HEK293 (cell line): ENCODE data around the gene CETP.

ENCODE experiments used
- CTCF ChIA-PET: fragments of 350-600 bp; formaldehyde crosslinking; extraction: SDS; loops from one replicate; lab custom pipeline; 2021; ENCODE audit warnings: antibody characterized with exemption; lab: Yijun Ruan, JAX
- POLR2A ChIA-PET: fragments of 300-600 bp; formaldehyde crosslinking; extraction: SDS; loops from one replicate; lab custom pipeline; 2020; ENCODE audit warnings: antibody characterized with exemption, inconsistent platforms; lab: Yijun Ruan, JAX
- H3K27ac ChIP-seq: fragments of 200-500 bp; sonication (Bioruptor generic); 2 replicates; pipeline ENCODE4 v1.5.1; 2014; ENCODE audit warnings: low read depth, low read length, control low read depth, inconsistent platforms; ENCODE audit errors: extremely low read depth
- H3K36me3 ChIP-seq, 2 experiments: fragments of 200-500 bp in 1 of 2; sonication (Bioruptor generic) in 1 of 2; 1 replicate in 1 of 2; 2 replicates in 1 of 2; pipeline ENCODE4 v1.5.1; 2014 to 2017; ENCODE audit warnings: inconsistent platforms in 2 of 2, low read length in 2 of 2; ENCODE audit not compliant: control insufficient read depth in 2 of 2, insufficient read depth in 1 of 2
- H3K4me1 ChIP-seq: fragments of 200-500 bp; sonication (Bioruptor generic); 2 replicates; pipeline ENCODE4 v1.5.1; 2014; ENCODE audit warnings: mild to moderate bottlenecking, low read length, inconsistent platforms; ENCODE audit not compliant: control insufficient read depth, insufficient read depth
- H3K4me3 ChIP-seq: 2 replicates; pipeline ENCODE4 v1.5.1; 2011; ENCODE audit warnings: low read depth, mild to moderate bottlenecking, control low read depth, low read length, moderate library complexity
- H3K9me3 ChIP-seq: fragments of 200-500 bp; sonication (Bioruptor generic); 2 replicates; pipeline ENCODE4 v1.5.1; 2014; ENCODE audit warnings: low read depth, low read length, inconsistent platforms; ENCODE audit not compliant: control insufficient read depth, insufficient read depth
- KLF16 ChIP-seq: fragments of 450-650 bp; formaldehyde crosslinking; IDR thresholded peaks from 2 replicates; pipeline ENCODE4 v1.5.1; 2017; ENCODE audit warnings: missing biosample characterization, missing genetic modification characterization
- PRDM2 ChIP-seq: fragments of 450-650 bp; formaldehyde crosslinking; IDR thresholded peaks from 2 replicates; pipeline ENCODE4 v1.5.1; 2016; ENCODE audit warnings: missing biosample characterization, missing genetic modification characterization, borderline replicate concordance
- REPIN1 ChIP-seq: fragments of 450-650 bp; formaldehyde crosslinking; IDR thresholded peaks from 2 replicates; pipeline ENCODE4 v1.5.1; 2017; ENCODE audit warnings: missing biosample characterization, missing genetic modification characterization, low read depth
- TCF7L2 ChIP-seq: IDR thresholded peaks from 2 replicates; pipeline ENCODE4 v1.6.1; 2011; ENCODE audit warnings: low read depth, mild to moderate bottlenecking, inconsistent platforms, low read length, moderate library complexity, borderline replicate concordance
- ZBTB21 ChIP-seq: fragments of 450-650 bp; formaldehyde crosslinking; IDR thresholded peaks from 2 replicates; pipeline ENCODE4 v1.5.1; 2017; ENCODE audit warnings: missing biosample characterization, missing genetic modification characterization
- ZIC2 ChIP-seq: fragments of 450-650 bp; formaldehyde crosslinking; IDR thresholded peaks from 2 replicates; pipeline ENCODE4 v1.5.1; 2016; ENCODE audit warnings: missing biosample characterization, missing genetic modification characterization
- ZNF140 ChIP-seq: fragments of 450-650 bp; formaldehyde crosslinking; IDR thresholded peaks from 2 replicates; pipeline ENCODE4 v1.5.1; 2016; ENCODE audit warnings: missing biosample characterization, missing genetic modification characterization
- ZNF155 ChIP-seq: fragments of 450-650 bp; formaldehyde crosslinking; IDR thresholded peaks from 2 replicates; pipeline ENCODE4 v1.5.1; 2016; ENCODE audit warnings: missing biosample characterization, missing genetic modification characterization
- ZNF175 ChIP-seq: fragments of 450-650 bp; formaldehyde crosslinking; IDR thresholded peaks from 2 replicates; pipeline ENCODE4 v1.5.1; 2016; ENCODE audit warnings: missing biosample characterization, missing genetic modification characterization
- ZNF324 ChIP-seq: fragments of 450-650 bp; formaldehyde crosslinking; IDR thresholded peaks from 2 replicates; pipeline ENCODE4 v1.5.1; 2016; ENCODE audit warnings: missing biosample characterization, missing genetic modification characterization
- ZNF510 ChIP-seq: fragments of 450-650 bp; formaldehyde crosslinking; IDR thresholded peaks from 2 replicates; pipeline ENCODE4 v1.5.1; 2018; ENCODE audit warnings: mild to moderate bottlenecking, missing genetic modification characterization, missing biosample characterization; ENCODE audit not compliant: insufficient replicate concordance
- ZNF514 ChIP-seq: fragments of 450-650 bp; formaldehyde crosslinking; IDR thresholded peaks from 2 replicates; pipeline ENCODE4 v1.5.1; 2016; ENCODE audit warnings: missing biosample characterization, missing genetic modification characterization
- ZNF623 ChIP-seq: fragments of 450-650 bp; formaldehyde crosslinking; IDR thresholded peaks from 2 replicates; pipeline ENCODE4 v1.5.1; 2016; ENCODE audit warnings: missing biosample characterization, missing genetic modification characterization
- ZNF645 ChIP-seq: fragments of 450-650 bp; formaldehyde crosslinking; IDR thresholded peaks from 2 replicates; pipeline ENCODE4; 2016; ENCODE audit warnings: missing biosample characterization, missing genetic modification characterization
- ZNF658 ChIP-seq: fragments of 450-650 bp; formaldehyde crosslinking; IDR thresholded peaks from 2 replicates; pipeline ENCODE4; 2016; ENCODE audit warnings: missing biosample characterization, missing genetic modification characterization
- ZNF707 ChIP-seq: fragments of 450-650 bp; formaldehyde crosslinking; IDR thresholded peaks from 2 replicates; pipeline ENCODE4 v1.5.1; 2016; ENCODE audit warnings: missing biosample characterization, missing genetic modification characterization
- ZNF792 ChIP-seq: fragments of 450-650 bp; formaldehyde crosslinking; IDR thresholded peaks from 2 replicates; pipeline ENCODE4 v1.5.1; 2016; ENCODE audit warnings: missing biosample characterization, missing genetic modification characterization
- TF ChIP-seq, protein P1 (sequence below): fragments of 450-650 bp; formaldehyde crosslinking; IDR thresholded peaks from 2 replicates; pipeline ENCODE4 v1.5.1; 2016; ENCODE audit warnings: missing biosample characterization, missing genetic modification characterization
- TF ChIP-seq, protein P2 (sequence below): fragments of 450-650 bp; formaldehyde crosslinking; IDR thresholded peaks from 2 replicates; pipeline ENCODE4 v1.5.1; 2017; ENCODE audit warnings: missing biosample characterization, missing genetic modification characterization
- TF ChIP-seq, protein P3 (sequence below): fragments of 450-650 bp; formaldehyde crosslinking; conservative IDR thresholded peaks from 2 replicates; pipeline ENCODE4 v1.5.1; 2016; ENCODE audit warnings: low read depth, missing biosample characterization, missing genetic modification characterization

CETP gene

DNA sequence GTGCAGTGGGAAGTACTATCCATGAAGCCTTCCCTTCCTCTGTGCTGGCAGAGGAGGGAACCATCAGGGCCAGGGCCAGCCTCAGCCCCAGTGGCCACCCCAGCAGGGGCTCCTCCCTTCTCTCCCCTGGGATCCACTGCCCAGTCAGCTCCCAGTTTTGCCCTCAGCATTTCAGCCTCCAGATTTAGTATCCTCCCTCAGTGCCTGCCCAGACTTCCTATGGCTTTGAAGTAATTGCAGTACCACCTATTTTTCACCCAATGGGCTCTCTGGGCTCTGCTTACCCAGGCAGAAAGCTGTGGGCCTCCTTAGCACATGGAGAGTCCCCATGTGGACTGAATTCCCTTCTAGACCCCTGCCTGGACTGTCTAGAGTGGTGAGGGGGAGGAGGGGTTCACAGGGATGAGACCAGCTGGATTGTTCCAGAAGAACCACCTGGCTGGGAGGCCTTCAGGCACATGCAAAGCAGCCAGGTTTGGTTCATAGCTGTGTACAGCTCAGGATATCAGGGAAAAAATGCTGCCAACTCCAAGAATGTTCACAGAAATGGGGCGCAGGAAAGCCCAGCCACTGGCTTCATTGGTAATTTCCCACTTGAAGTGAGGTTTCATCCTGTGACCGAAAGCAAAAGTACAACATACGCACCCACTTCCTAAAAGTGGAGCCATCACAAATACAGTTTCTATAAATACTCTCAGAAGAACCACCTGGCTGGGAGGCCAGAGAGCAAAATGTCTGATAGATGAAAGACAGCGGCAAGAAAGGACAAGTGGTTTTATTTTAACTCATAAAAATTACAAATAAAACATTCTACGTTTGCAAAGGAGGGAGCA lies 45.0 kb upstream of the CETP start:
- no peak overlapping the region for H3K27ac ChIP-seq
- CTCF ChIA-PET: no interaction called here
- POLR2A ChIA-PET: no interaction called here
- TF ChIP-seq ZNF155 (tag by site-specific recombination): no peak
- peak; percentile 64 for TF ChIP-seq ZIC2
- no peaks in the 10 kb centered on the region for H3K9me3 ChIP-seq
- H3K4me1 ChIP-seq: no peaks in the 10 kb centered on the region
- H3K4me3 ChIP-seq: no peak overlapping the region
- H3K36me3 ChIP-seq: no peaks in the 10 kb centered on the region

GRCh38 chr16:56918467-56919012 lies 43.2 kb upstream of the CETP start:
- POLR2A ChIA-PET: interaction anchor here (1.3 kb wide), 1 partner anchor 13 kb away, joined by 11 read pairs; the partner anchor contains the start of gene HERPUD1
- H3K36me3 ChIP-seq: no peaks in the 10 kb centered on the region
- H3K4me1 ChIP-seq: no peaks in the 10 kb centered on the region
- H3K4me3 ChIP-seq: no peak overlapping the region
- no peak overlapping the region for H3K27ac ChIP-seq
- no peaks in the 10 kb centered on the region for H3K9me3 ChIP-seq
- CTCF ChIA-PET: interaction anchor here (1.0 kb wide), 1 partner anchor 19 kb away, joined by 4 read pairs; no protein-coding TSS in a partner anchor
- TF ChIP-seq ZBTB21 (tag by site-specific recombination): no peak
- no peak for TF ChIP-seq REPIN1 (tag by site-specific recombination)
- no peak for TF ChIP-seq KLF16 (tag by site-specific recombination)
- TF ChIP-seq ZNF510: no peak
- no peak for TF ChIP-seq ZNF623
- TF ChIP-seq ZNF324 (tag by site-specific recombination): no peak
- no peak for TF ChIP-seq ZNF175 (tag by site-specific recombination)
- TF ChIP-seq ZNF792 (tag by site-specific recombination): no peak
- TF ChIP-seq ZNF140 (tag by site-specific recombination): no peak
- TF ChIP-seq ZNF707: no peak
- TF ChIP-seq, protein P1, sequence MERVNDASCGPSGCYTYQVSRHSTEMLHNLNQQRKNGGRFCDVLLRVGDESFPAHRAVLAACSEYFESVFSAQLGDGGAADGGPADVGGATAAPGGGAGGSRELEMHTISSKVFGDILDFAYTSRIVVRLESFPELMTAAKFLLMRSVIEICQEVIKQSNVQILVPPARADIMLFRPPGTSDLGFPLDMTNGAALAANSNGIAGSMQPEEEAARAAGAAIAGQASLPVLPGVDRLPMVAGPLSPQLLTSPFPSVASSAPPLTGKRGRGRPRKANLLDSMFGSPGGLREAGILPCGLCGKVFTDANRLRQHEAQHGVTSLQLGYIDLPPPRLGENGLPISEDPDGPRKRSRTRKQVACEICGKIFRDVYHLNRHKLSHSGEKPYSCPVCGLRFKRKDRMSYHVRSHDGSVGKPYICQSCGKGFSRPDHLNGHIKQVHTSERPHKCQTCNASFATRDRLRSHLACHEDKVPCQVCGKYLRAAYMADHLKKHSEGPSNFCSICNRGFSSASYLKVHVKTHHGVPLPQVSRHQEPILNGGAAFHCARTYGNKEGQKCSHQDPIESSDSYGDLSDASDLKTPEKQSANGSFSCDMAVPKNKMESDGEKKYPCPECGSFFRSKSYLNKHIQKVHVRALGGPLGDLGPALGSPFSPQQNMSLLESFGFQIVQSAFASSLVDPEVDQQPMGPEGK (tag by site-specific recombination): no peak
- TF ChIP-seq PRDM2 (tag by site-specific recombination): no peak
- TF ChIP-seq ZNF658 (tag by site-specific recombination): no peak
- no peak for TF ChIP-seq ZNF645
- TF ChIP-seq, protein P2, sequence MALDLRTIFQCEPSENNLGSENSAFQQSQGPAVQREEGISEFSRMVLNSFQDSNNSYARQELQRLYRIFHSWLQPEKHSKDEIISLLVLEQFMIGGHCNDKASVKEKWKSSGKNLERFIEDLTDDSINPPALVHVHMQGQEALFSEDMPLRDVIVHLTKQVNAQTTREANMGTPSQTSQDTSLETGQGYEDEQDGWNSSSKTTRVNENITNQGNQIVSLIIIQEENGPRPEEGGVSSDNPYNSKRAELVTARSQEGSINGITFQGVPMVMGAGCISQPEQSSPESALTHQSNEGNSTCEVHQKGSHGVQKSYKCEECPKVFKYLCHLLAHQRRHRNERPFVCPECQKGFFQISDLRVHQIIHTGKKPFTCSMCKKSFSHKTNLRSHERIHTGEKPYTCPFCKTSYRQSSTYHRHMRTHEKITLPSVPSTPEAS (tag by site-specific recombination): no peak
- TF ChIP-seq TCF7L2: no peak
- no peak for TF ChIP-seq ZNF514 (tag by site-specific recombination)
- TF ChIP-seq, protein P3, sequence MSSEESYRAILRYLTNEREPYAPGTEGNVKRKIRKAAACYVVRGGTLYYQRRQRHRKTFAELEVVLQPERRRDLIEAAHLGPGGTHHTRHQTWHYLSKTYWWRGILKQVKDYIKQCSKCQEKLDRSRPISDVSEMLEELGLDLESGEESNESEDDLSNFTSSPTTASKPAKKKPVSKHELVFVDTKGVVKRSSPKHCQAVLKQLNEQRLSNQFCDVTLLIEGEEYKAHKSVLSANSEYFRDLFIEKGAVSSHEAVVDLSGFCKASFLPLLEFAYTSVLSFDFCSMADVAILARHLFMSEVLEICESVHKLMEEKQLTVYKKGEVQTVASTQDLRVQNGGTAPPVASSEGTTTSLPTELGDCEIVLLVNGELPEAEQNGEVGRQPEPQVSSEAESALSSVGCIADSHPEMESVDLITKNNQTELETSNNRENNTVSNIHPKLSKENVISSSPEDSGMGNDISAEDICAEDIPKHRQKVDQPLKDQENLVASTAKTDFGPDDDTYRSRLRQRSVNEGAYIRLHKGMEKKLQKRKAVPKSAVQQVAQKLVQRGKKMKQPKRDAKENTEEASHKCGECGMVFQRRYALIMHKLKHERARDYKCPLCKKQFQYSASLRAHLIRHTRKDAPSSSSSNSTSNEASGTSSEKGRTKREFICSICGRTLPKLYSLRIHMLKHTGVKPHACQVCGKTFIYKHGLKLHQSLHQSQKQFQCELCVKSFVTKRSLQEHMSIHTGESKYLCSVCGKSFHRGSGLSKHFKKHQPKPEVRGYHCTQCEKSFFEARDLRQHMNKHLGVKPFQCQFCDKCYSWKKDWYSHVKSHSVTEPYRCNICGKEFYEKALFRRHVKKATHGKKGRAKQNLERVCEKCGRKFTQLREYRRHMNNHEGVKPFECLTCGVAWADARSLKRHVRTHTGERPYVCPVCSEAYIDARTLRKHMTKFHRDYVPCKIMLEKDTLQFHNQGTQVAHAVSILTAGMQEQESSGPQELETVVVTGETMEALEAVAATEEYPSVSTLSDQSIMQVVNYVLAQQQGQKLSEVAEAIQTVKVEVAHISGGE (tag by site-specific recombination): no peak
